ENCODE data around the gene FCF1.

GRCh38 chr14:74747237-74747636 lies 34.3 kb downstream of the FCF1 start:
- TF ChIP-seq CTCF (IDR thresholded peaks at IDR 0.05; ENCODE audit: poor library complexity, severe bottlenecking) (no peak), MXI1 (conservative IDR thresholded peaks at IDR 0.05; ENCODE audit: poor library complexity, severe bottlenecking) (no peak), TAF1 (IDR thresholded peaks at IDR 0.05; ENCODE audit: low read depth) (no peak), EP300 (conservative IDR thresholded peaks at IDR 0.05; ENCODE audit: poor library complexity, severe bottlenecking) (no peak)

All from neural cell (in vitro differentiated cells).